CD4-positive, alpha-beta T cell (primary cell): ENCODE data around the gene GNA12. TPM values are rescaled to one million over a fixed set of nuclear protein-coding genes. Genes with fewer than 3 reads are reported as not detected.

Experiments
- ATAC-seq: fragments of 200-7000 bp; cut with Tn5 transposase; one replicate; pipeline ENCODE4 v1.10.0; 2022; ENCODE audit warnings: mild to moderate bottlenecking; ENCODE audit not compliant: poor library complexity
- CTCF ChIA-PET: fragments of 350-600 bp; sonication (Branson Sonifier 250); formaldehyde crosslinking; loops from one replicate; lab custom pipeline; 2021; ENCODE audit warnings: antibody characterized with exemption, inconsistent platforms; lab: Charles Lee
- POLR2A ChIA-PET: fragments of 350-600 bp; sonication (Branson Sonifier 250); formaldehyde crosslinking; loops from one replicate; lab custom pipeline; 2021; ENCODE audit warnings: antibody characterized with exemption, inconsistent platforms; lab: Charles Lee
- DNase-seq, 14 experiments: peaks; one replicate each; pipeline ENCODE4 v3.0.0-alpha.2; 2013 to 2020; ENCODE audit warnings: mixed read lengths in 2 of 14
- H3K27ac ChIP-seq, 2 donors: one replicate each; pipeline versions ENCODE4 v1.5.1 to v1.7.0; 2013; ENCODE audit warnings: low read length in 2 of 2, low read depth in 1 of 2, mild to moderate bottlenecking in 1 of 2
- H3K27me3 ChIP-seq, 2 experiments: 1 replicate in 1 of 2; 2 replicates in 1 of 2; pipeline versions ENCODE4 v1.6.1 to v1.7.0; 2013; ENCODE audit warnings: low read length in 2 of 2, control low read depth in 1 of 2, mild to moderate bottlenecking in 1 of 2, moderate library complexity in 1 of 2; ENCODE audit not compliant: insufficient read depth in 2 of 2, control insufficient read depth in 1 of 2
- H3K36me3 ChIP-seq: one replicate; pipeline ENCODE4 v1.6.1; 2013; ENCODE audit warnings: low read length, control low read depth; ENCODE audit not compliant: insufficient read depth
- H3K4me1 ChIP-seq: one replicate; pipeline ENCODE4 v1.6.1; 2013; ENCODE audit warnings: low read length, control low read depth; ENCODE audit not compliant: insufficient read depth
- H3K4me3 ChIP-seq: one replicate; pipeline ENCODE4 v1.5.1; 2013; ENCODE audit warnings: mild to moderate bottlenecking, low read length, moderate library complexity
- H3K9me3 ChIP-seq, 2 experiments: 1 replicate in 1 of 2; 2 replicates in 1 of 2; pipeline versions ENCODE4 v1.6.1 to v1.7.0; 2013; ENCODE audit warnings: low read length in 2 of 2, mild to moderate bottlenecking in 2 of 2, control low read depth in 1 of 2, moderate library complexity in 1 of 2; ENCODE audit not compliant: control insufficient read depth in 1 of 2, insufficient read depth in 1 of 2
- H3K27ac Mint-ChIP-seq: one replicate; pipeline ENCODE4 v1.8.0; 2020; ENCODE audit warnings: mixed read lengths
- H3K27me3 Mint-ChIP-seq: one replicate; pipeline ENCODE4 v1.8.0; 2021; ENCODE audit warnings: mixed read lengths
- H3K36me3 Mint-ChIP-seq: one replicate; pipeline ENCODE4 v1.8.0; 2021; ENCODE audit warnings: low read depth, mixed read lengths
- H3K4me1 Mint-ChIP-seq: one replicate; pipeline ENCODE4 v1.8.0; 2021; ENCODE audit warnings: low read depth, mixed read lengths
- H3K4me3 Mint-ChIP-seq: one replicate; pipeline ENCODE4 v1.8.0; 2020; ENCODE audit warnings: mild to moderate bottlenecking, mixed read lengths
- H3K9me3 Mint-ChIP-seq: one replicate; pipeline ENCODE4 v1.8.0; 2020; ENCODE audit warnings: mixed read lengths
- intact Hi-C, 2 experiments: fragments of 100-400 bp; cut with DNase I in 1 of 2; cut with micrococcal nuclease in 1 of 2; formaldehyde crosslinking; loops; one replicate each; pipeline versions ENCODE4 v1.15.1 to v1.9.0; 2023 to 2025; cut with DNase I, micrococcal nuclease
- total RNA-seq, 174 experiments: library from RNA in 2 of 174; stranded (reverse) in 2 of 174; gene quantifications; one replicate each; pipeline ENCODE4 v1.2.3 and lab custom pipeline; 2021 to 2026
- TF ChIP-seq, protein P1 (sequence below): fragments of 200-600 bp; IDR thresholded peaks from one replicate; pipeline ENCODE4 v1.8.0; 2022; ENCODE audit warnings: antibody characterized with exemption, mild to moderate bottlenecking

GNA12 gene
- total RNA-seq, 2 experiments from 2014 or later = 16.0 to 16.1 TPM

DNA sequence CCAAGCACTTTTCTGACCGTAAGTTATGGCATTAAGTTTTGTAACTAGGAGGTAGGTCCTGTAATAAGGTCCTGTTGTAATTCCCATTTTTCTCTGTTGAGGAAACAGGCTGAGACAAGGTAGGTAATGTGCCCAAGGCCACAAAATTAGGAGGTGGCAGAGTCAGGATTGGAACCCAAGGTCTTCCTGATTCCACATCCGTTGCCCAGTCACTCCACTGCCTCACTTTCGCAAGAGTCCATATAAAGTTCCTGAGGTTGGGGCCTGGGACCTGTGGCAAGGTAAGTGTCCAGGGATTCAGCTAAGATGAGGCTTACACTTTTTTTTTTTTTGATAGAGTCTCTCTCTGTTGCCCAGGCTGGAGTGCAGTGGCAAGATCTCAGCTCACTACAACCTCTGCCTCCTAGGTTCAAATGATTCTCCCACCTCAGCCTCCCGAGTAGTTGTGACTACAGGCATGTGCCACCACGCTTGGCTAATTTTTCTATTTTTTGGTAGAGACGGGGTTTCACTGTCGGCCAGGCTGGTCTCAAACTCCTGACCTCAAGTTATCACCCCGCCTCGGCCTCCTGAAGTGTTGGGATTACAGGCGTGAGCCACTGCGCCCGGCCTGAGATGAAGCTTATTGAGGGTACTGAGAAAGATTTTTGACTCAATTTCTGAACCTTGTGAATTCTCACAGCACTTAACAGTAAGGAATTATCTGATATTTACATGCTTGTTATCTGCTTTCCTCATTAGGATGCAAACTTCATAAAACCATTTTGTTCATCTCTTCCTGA, 20.3 kb upstream of the GNA12 start:
- Mint-ChIP-seq H3K4me3 (peak overlapping the region; percentile 46), H3K9me3 (no peaks in the 10 kb centered on the region), H3K4me1 (peaks cover 26% of the 10 kb centered on the region), H3K36me3 (peaks cover 10% of the 10 kb centered on the region), H3K27me3 (no peaks in the 10 kb centered on the region), H3K27ac (peak overlapping the region; percentile 83)
- peak overlapping the region; percentile 22 to 73 for H3K27ac ChIP-seq
- no peaks in the 10 kb centered on the region for H3K36me3 ChIP-seq
- ChIA-PET POLR2A (interaction anchor here (0.9 kb wide), 1 partner anchor 30 kb away, joined by 3 read pairs; no protein-coding TSS in a partner anchor), CTCF (interaction anchor here (1.5 to 1.7 kb wide), 3 partner anchors 13 to 200 kb away, joined by 3 to 4 read pairs (median 4); no protein-coding TSS in a partner anchor)
- no peak overlapping the region for H3K4me3 ChIP-seq
- intact Hi-C loops = loop anchor here in 1 of 2 experiments (2.0 to 10.0 kb wide), 3 partner anchors 200 to 810 kb away; no protein-coding TSS in a partner anchor
- peaks cover 35% of the 10 kb centered on the region for H3K4me1 ChIP-seq
- TF ChIP-seq, protein P1, sequence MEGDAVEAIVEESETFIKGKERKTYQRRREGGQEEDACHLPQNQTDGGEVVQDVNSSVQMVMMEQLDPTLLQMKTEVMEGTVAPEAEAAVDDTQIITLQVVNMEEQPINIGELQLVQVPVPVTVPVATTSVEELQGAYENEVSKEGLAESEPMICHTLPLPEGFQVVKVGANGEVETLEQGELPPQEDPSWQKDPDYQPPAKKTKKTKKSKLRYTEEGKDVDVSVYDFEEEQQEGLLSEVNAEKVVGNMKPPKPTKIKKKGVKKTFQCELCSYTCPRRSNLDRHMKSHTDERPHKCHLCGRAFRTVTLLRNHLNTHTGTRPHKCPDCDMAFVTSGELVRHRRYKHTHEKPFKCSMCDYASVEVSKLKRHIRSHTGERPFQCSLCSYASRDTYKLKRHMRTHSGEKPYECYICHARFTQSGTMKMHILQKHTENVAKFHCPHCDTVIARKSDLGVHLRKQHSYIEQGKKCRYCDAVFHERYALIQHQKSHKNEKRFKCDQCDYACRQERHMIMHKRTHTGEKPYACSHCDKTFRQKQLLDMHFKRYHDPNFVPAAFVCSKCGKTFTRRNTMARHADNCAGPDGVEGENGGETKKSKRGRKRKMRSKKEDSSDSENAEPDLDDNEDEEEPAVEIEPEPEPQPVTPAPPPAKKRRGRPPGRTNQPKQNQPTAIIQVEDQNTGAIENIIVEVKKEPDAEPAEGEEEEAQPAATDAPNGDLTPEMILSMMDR = no peak
- no peaks in the 10 kb centered on the region for H3K9me3 ChIP-seq
- DNase-seq (no peak), ATAC-seq (no peak)
- H3K27me3 ChIP-seq = no peaks in the 10 kb centered on the region

DNA sequence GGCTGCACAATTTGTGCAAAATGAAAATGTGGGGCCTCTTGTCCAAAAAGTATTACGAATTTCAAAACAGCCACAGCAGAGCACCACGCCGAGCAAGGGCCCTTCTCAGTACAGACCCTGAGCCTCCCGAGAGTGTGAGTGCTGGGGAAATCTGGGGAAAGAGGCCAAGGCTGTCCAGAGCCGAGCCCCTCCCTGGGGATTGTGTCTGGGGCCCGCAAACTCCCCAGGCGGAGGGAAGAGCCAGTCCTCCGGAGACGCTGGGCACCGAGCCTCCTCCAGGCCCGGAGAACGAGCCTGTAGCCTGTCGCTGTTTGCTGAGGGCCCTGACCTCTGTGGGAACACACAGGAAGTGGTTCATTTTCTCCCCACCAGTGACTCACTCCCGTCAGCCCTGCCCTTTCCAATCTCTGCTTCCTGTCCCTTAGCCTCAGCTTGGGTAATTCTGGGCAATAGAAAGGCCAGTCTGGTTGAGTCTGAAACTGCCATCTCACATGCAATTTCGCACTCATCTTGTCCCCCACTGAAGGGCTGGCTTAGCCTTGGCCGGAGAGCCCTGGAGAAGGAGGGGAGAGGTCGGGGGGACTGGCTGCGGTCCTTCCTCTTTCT, 19.5 kb upstream of the GNA12 start:
- H3K27ac Mint-ChIP-seq = peak overlapping the region; percentile 83
- H3K9me3 Mint-ChIP-seq = no peaks in the 10 kb centered on the region
- DNase-seq = peak in 13 of 14 experiments; percentile 27 to 87 (median 59)
- TF ChIP-seq, protein P1 = no peak
- no peaks in the 10 kb centered on the region for H3K27me3 Mint-ChIP-seq
- Histone ChIP-seq H3K27me3 (no peaks in the 10 kb centered on the region), H3K4me3 (peak overlapping the region; percentile 40), H3K4me1 (peaks cover 31% of the 10 kb centered on the region), H3K9me3 (no peaks in the 10 kb centered on the region), H3K36me3 (no peaks in the 10 kb centered on the region), H3K27ac (peak overlapping the region; percentile 22 to 73)
- peak overlapping the region; percentile 46 for H3K4me3 Mint-ChIP-seq
- peaks cover 10% of the 10 kb centered on the region for H3K36me3 Mint-ChIP-seq
- ATAC-seq = peak; percentile 87
- intact Hi-C loops = loop anchor here in 1 of 2 experiments (2.0 to 10.0 kb wide), 3 partner anchors 201 to 811 kb away; no protein-coding TSS in a partner anchor
- ChIA-PET POLR2A (no interaction called here), CTCF (no interaction called here)
- peaks cover 18% of the 10 kb centered on the region for H3K4me1 Mint-ChIP-seq

DNA sequence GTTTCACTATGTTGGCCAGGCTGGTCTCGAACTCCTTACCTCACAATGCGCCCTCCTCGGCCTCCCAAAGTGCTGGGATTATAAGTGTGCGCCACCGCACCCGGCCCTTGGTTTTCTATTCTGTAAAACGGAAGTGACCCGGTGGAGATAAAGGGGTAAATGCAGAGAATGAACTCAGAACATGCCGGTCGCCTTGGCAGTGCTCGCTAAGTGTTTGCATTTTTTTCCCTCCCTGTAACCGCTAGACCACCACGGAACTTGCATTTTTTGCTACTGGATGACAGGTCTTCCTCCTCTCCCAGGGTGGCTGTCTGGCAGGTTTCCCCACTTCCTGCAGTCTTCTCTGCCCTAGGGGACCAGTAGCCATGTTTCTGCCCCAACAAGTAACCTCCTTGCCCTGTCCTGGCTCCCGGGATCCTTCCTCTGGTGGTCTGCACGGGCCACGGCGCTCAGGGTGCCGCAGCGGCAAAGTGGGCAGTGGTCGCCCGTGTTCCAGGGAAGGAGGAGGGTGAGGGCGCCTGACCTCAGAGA, 18.8 kb upstream of the GNA12 start:
- intact Hi-C loops = loop anchor here in 1 of 2 experiments (10.0 kb wide), 2 partner anchors 602 to 812 kb away; no protein-coding TSS in a partner anchor
- peak in 3 of 14 experiments; percentile 19 to 43 (median 32) for DNase-seq
- TF ChIP-seq, protein P1 = no peak
- ATAC-seq = no peak
- Histone ChIP-seq H3K27ac (peak overlapping the region; percentile 22 to 73), H3K4me1 (peaks cover 31% of the 10 kb centered on the region), H3K36me3 (no peaks in the 10 kb centered on the region), H3K27me3 (no peaks in the 10 kb centered on the region), H3K9me3 (no peaks in the 10 kb centered on the region), H3K4me3 (peak overlapping the region; percentile 40)
- no peaks in the 10 kb centered on the region for H3K9me3 Mint-ChIP-seq
- H3K27me3 Mint-ChIP-seq = no peaks in the 10 kb centered on the region
- peaks cover 10% of the 10 kb centered on the region for H3K36me3 Mint-ChIP-seq
- H3K4me3 Mint-ChIP-seq = no peak overlapping the region
- POLR2A ChIA-PET = no interaction called here
- CTCF ChIA-PET = no interaction called here
- no peak overlapping the region for H3K27ac Mint-ChIP-seq
- H3K4me1 Mint-ChIP-seq = peaks cover 17% of the 10 kb centered on the region
